NCI-H1105 (cell line): ENCODE measurements around the gene LYZL2.
"Not testable (repeated sequence)": the region's sequence is repeated elsewhere in the genome, so short reads cannot be mapped to it uniquely, and the experiment has no call there.

Source experiments
- DNase-seq: peaks from one replicate; lab custom pipeline; 2025; lab: John Stamatoyannopoulos, UW

Gene LYZL2

GRCh38 chr10:30594077-30594476, 35.5 kb downstream of the LYZL2 start:
- no peak for DNase-seq

GRCh38 chr10:30592770-30593169, 36.8 kb downstream of the LYZL2 start:
- not testable (repeated sequence) for DNase-seq

GRCh38 chr10:30591249-30591670, 38.3 kb downstream of the LYZL2 start:
- no peak for DNase-seq

GRCh38 chr10:30589441-30589840, 40.1 kb downstream of the LYZL2 start:
- no peak for DNase-seq

- DNase-seq = no peak
Observed at GRCh38 chr10:30587522-30588031, 42.0 kb downstream of the LYZL2 start.

GRCh38 chr10:30586828-30587227, 42.7 kb downstream of the LYZL2 start:
- DNase-seq = no peak

GRCh38 chr10:30583778-30584415, 45.7 kb downstream of the LYZL2 start:
- DNase-seq = no peak

- no peak for DNase-seq
Observed at GRCh38 chr10:30581779-30582380, 47.7 kb downstream of the LYZL2 start.

GRCh38 chr10:30580676-30581075, 48.9 kb downstream of the LYZL2 start:
- DNase-seq = no peak

GRCh38 chr10:30580241-30580640, 49.3 kb downstream of the LYZL2 start:
- no peak for DNase-seq

- no peak for DNase-seq
Observed at GRCh38 chr10:30579574-30579973, 50.0 kb downstream of the LYZL2 start.

GRCh38 chr10:30577048-30577447, 52.5 kb downstream of the LYZL2 start:
- no peak for DNase-seq

- no peak for DNase-seq
Observed at GRCh38 chr10:30576641-30577040, 52.9 kb downstream of the LYZL2 start.

- no peak for DNase-seq
Observed at GRCh38 chr10:30574432-30574796, 55.1 kb downstream of the LYZL2 start.

- no peak for DNase-seq
Observed at GRCh38 chr10:30573721-30574431, 55.7 kb downstream of the LYZL2 start.

GRCh38 chr10:30565449-30565848, 64.1 kb downstream of the LYZL2 start:
- DNase-seq = no peak

- no peak for DNase-seq
Observed at GRCh38 chr10:30562787-30563186, 66.8 kb downstream of the LYZL2 start.
